B cell (primary cell): Measurements from ENCODE around the gene HOXB9. TPM values are rescaled to one million over a fixed set of nuclear protein-coding genes. Genes with fewer than 3 reads are reported as not detected.

Experiments used
- ATAC-seq: fragments of 200-7000 bp; cut with Tn5 transposase; one replicate; pipeline ENCODE4 v1.10.0; 2021; ENCODE audit warnings: low read depth, mild to moderate bottlenecking, moderate number of reproducible peaks, moderate library complexity
- CTCF ChIA-PET: fragments of 350-600 bp; sonication (Branson Sonifier 250); formaldehyde crosslinking; loops from one replicate; lab custom pipeline; 2021; ENCODE audit warnings: antibody characterized with exemption, inconsistent platforms; lab: Charles Lee
- POLR2A ChIA-PET: fragments of 350-600 bp; sonication (Branson Sonifier 250); formaldehyde crosslinking; loops from one replicate; lab custom pipeline; 2021; ENCODE audit warnings: antibody characterized with exemption; lab: Charles Lee
- DNase-seq: peaks from one replicate; pipeline ENCODE4 v3.0.0; 2013
- H2AFZ ChIP-seq: 2 replicates; pipeline ENCODE4 v1.6.1; 2012; ENCODE audit warnings: mild to moderate bottlenecking, low read depth, low read length; ENCODE audit not compliant: insufficient read depth, poor library complexity, severe bottlenecking
- H3K27ac ChIP-seq, 2 donors: 1 replicate in 1 of 2; 2 replicates in 1 of 2; pipeline ENCODE4 v1.5.1; 2012 to 2013; ENCODE audit warnings: low read length in 2 of 2, mild to moderate bottlenecking in 2 of 2, moderate library complexity in 1 of 2
- H3K27me3 ChIP-seq, 4 experiments: fragments of 200-600 bp in 1 of 4; sonication (generic) in 1 of 4; replicated peaks in 1 of 4; 1 replicate in 2 of 4; 2 replicates in 2 of 4; pipeline versions ENCODE4 v1.6.1 to v1.7.0; 2013 to 2016; ENCODE audit warnings: low read length in 3 of 4, mild to moderate bottlenecking in 2 of 4, mixed read lengths in 1 of 4, moderate library complexity in 1 of 4; ENCODE audit not compliant: insufficient read depth in 4 of 4, control insufficient read depth in 3 of 4; ENCODE audit errors: control extremely low read depth in 1 of 4
- H3K36me3 ChIP-seq, 2 experiments: replicated peaks in 1 of 2; 1 replicate in 1 of 2; 2 replicates in 1 of 2; pipeline versions ENCODE4 v1.6.1 to v1.7.1; 2013; ENCODE audit warnings: low read length in 1 of 2; ENCODE audit not compliant: insufficient read depth in 2 of 2, control insufficient read depth in 1 of 2; ENCODE audit errors: control extremely low read depth in 1 of 2, extremely low read depth in 1 of 2
- H3K4me1 ChIP-seq, 2 donors: fragments of 200-600 bp in 1 of 2; sonication (generic) in 1 of 2; 1 replicate in 1 of 2; 2 replicates in 1 of 2; pipeline versions ENCODE4 v1.5.1 to v1.6.1; 2013 to 2017; ENCODE audit warnings: low read length in 2 of 2; ENCODE audit not compliant: control insufficient read depth in 2 of 2, insufficient read depth in 2 of 2
- H3K4me2 ChIP-seq: replicated peaks from 2 replicates; pipeline ENCODE3; 2012; ENCODE audit warnings: mild to moderate bottlenecking, low read depth, low read length; ENCODE audit not compliant: poor library complexity, severe bottlenecking
- H3K4me3 ChIP-seq, 5 experiments: fragments of 200-600 bp in 1 of 5; sonication (generic) in 1 of 5; 1 replicate in 3 of 5; 2 replicates in 2 of 5; pipeline versions ENCODE4 v1.5.1 to v1.7.0; 2011 to 2016; ENCODE audit warnings: low read length in 4 of 5, mild to moderate bottlenecking in 4 of 5, low read depth in 2 of 5, control low read depth in 1 of 5, moderate library complexity in 1 of 5; ENCODE audit not compliant: insufficient read depth in 1 of 5; ENCODE audit errors: control extremely low read depth in 1 of 5, extremely low read depth in 1 of 5
- H3K79me2 ChIP-seq: fragments of 200-600 bp; sonication (generic); one replicate; pipeline ENCODE4 v1.6.0; 2016; ENCODE audit warnings: low read length; ENCODE audit not compliant: control insufficient read depth, insufficient read depth
- H3K9ac ChIP-seq: fragments of 200-600 bp; sonication (generic); 2 replicates; pipeline ENCODE4 v1.6.1; 2017; ENCODE audit warnings: mild to moderate bottlenecking, low read length, moderate library complexity
- H3K9me3 ChIP-seq, 3 donors: one replicate each; pipeline versions ENCODE4 v1.6.1 to v1.7.1; 2013; ENCODE audit warnings: low read length in 2 of 3; ENCODE audit not compliant: control insufficient read depth in 2 of 3, insufficient read depth in 1 of 3; ENCODE audit errors: control extremely low read depth in 1 of 3
- H4K20me1 ChIP-seq: 2 replicates; pipeline ENCODE4 v1.6.0; 2012; ENCODE audit warnings: mild to moderate bottlenecking, low read length; ENCODE audit not compliant: insufficient read depth, control insufficient read depth, poor library complexity, severe bottlenecking
- H3K27ac Mint-ChIP-seq: one replicate; pipeline ENCODE4 v1.8.0; 2021; ENCODE audit warnings: mixed read lengths
- H3K27me3 Mint-ChIP-seq: one replicate; pipeline ENCODE4 v1.8.0; 2021; ENCODE audit warnings: mixed read lengths
- H3K4me1 Mint-ChIP-seq: one replicate; pipeline ENCODE4 v1.8.0; 2021; ENCODE audit warnings: mixed read lengths
- H3K4me3 Mint-ChIP-seq: one replicate; pipeline ENCODE4 v1.8.0; 2021; ENCODE audit warnings: mixed read lengths
- H3K9me3 Mint-ChIP-seq: one replicate; pipeline ENCODE4 v1.8.0; 2022; ENCODE audit warnings: mixed read lengths; ENCODE audit not compliant: insufficient read depth
- EZH2 ChIP-seq: IDR thresholded peaks from 2 replicates; pipeline ENCODE4 v1.6.1; 2012; ENCODE audit warnings: borderline replicate concordance, low read depth, mild to moderate bottlenecking, moderate library complexity, low read length; ENCODE audit not compliant: insufficient read depth, poor library complexity, severe bottlenecking
- WGBS: methylation state at CpG from one replicate; pipeline ENCODE4 v1.1.5; 2013; ENCODE audit warnings: missing lambda C conversion rate; ENCODE audit not compliant: insufficient coverage; 5-methylcytosine and 5-hydroxymethylcytosine counted together
- intact Hi-C: fragments of 100-400 bp; cut with micrococcal nuclease; formaldehyde crosslinking; loops from one replicate; pipeline ENCODE4 v1.10.0; 2022
- polyA plus RNA-seq: library from polyadenylated mRNA; depleted of rRNA; stranded (reverse); fragments of >200 nt; gene quantifications from 2 replicates; pipeline ENCODE4 v1.2.3, GENCODE V29; 2012
- total RNA-seq, 2 donors: library from RNA; stranded (reverse); fragments of 120-200 nt in 1 of 2; gene quantifications; 1 replicate in 1 of 2; 2 replicates in 1 of 2; pipeline versions ENCODE4 v1.2.3 to v1.2.4, GENCODE V29; 2013 to 2022
- TF ChIP-seq, protein P1 (sequence below): fragments of 200-600 bp; IDR thresholded peaks from one replicate; pipeline ENCODE4 v1.8.0; 2022; ENCODE audit warnings: antibody characterized with exemption, mild to moderate bottlenecking

HOXB9 gene
- total and polyA plus RNA-seq, 2 donors (not counting 1 experiment from before 2014, with no cell fraction given) = 0.07 TPM; not detected in 1

DNA sequence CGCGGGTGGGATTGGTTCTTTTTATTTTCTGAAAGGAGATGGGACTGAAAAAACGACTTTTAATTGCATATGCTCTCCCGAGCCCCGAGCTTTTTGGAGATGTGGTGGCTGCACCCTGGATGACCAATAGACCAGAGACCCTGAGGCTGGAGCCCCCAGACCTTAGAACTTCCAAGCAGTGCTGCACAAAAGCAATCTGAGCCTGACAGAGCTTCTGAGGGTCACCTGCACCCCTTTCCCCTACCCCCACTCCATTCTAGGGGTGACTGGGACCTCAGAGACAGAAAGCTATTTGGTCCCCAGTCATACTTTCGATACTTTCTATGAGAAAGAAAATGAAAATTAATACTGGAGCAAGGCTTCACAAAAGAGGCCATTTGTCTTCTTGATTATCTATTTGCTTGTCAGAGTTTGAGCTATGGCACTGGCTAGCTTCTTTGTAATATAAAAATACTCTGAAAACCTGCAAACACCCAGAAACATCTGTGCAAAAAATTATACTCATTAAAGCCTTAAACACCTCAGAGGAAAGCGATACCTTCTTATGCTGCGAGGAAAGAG is 51.6 kb downstream of the HOXB9 start:
- intact Hi-C loops = loop anchor here (5.0 kb wide), 1 partner anchor 38 kb away; the partner anchor contains the start of gene HOXB7
- Histone ChIP-seq H3K9me3 (peaks cover 0 to 14% (median 0%) of the 10 kb centered on the region in 3 donors), H3K4me1 (peaks cover 27 to 30% of the 10 kb centered on the region in 2 donors), H3K79me2 (no peaks in the 10 kb centered on the region), H3K27ac (no peak overlapping the region), H3K9ac (no peak overlapping the region), H4K20me1 (no peaks in the 10 kb centered on the region), H3K4me3 (no peak overlapping the region), H3K4me2 (no peak overlapping the region), H2AFZ (no peak overlapping the region), H3K27me3 (peaks cover 0 to 43% (median 19%) of the 10 kb centered on the region in 4 experiments), H3K36me3 (no peaks in the 10 kb centered on the region)
- ChIA-PET CTCF (interaction anchor here (1.0 to 1.2 kb wide), 2 partner anchors 19 to 225 kb away, joined by 3 to 4 read pairs; partner anchors contain the start of gene HOXB5), POLR2A (no interaction called here)
- WGBS = 92% methylated on average over 6 of the region's 8 CpGs
- H3K27ac Mint-ChIP-seq = no peak overlapping the region
- no peak for DNase-seq
- H3K4me3 Mint-ChIP-seq = no peak overlapping the region
- H3K4me1 Mint-ChIP-seq = peaks cover 28% of the 10 kb centered on the region
- ATAC-seq = no peak
- H3K27me3 Mint-ChIP-seq = peaks cover 17% of the 10 kb centered on the region
- TF ChIP-seq EZH2 = no peak
- TF ChIP-seq, protein P1, sequence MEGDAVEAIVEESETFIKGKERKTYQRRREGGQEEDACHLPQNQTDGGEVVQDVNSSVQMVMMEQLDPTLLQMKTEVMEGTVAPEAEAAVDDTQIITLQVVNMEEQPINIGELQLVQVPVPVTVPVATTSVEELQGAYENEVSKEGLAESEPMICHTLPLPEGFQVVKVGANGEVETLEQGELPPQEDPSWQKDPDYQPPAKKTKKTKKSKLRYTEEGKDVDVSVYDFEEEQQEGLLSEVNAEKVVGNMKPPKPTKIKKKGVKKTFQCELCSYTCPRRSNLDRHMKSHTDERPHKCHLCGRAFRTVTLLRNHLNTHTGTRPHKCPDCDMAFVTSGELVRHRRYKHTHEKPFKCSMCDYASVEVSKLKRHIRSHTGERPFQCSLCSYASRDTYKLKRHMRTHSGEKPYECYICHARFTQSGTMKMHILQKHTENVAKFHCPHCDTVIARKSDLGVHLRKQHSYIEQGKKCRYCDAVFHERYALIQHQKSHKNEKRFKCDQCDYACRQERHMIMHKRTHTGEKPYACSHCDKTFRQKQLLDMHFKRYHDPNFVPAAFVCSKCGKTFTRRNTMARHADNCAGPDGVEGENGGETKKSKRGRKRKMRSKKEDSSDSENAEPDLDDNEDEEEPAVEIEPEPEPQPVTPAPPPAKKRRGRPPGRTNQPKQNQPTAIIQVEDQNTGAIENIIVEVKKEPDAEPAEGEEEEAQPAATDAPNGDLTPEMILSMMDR = no peak
- H3K9me3 Mint-ChIP-seq = no peaks in the 10 kb centered on the region

DNA sequence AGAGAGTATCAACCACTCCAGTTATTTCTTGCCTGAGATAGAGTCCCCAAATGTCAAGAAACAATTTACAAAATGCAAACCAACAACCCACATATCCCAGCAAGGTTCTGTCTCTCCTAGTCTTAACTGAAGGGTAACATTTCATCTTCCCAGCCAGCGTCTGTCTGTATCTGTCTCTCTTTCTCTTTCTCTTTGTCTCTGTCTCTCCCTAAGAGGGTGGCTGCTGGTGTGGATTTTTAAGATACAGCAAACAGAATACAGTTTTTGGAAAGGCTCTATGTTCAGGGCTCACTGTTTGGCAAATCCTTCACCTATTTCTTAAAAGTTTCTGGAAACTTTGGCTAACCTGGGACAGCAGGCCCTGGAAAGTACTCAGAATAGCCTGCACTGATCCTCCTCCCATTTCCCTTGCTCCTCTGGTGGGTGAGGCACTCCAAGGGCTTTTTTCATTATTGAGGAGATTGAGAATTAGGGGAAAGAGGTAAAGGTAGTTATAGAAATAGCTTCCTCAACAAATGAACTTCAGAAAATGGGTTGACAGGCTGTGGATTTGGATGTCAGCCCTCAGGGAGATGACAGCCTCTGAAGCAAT is 54.2 kb downstream of the HOXB9 start:
- Histone ChIP-seq H3K9ac (no peak overlapping the region), H3K4me3 (no peak overlapping the region), H3K79me2 (no peaks in the 10 kb centered on the region), H3K9me3 (peaks cover 0 to 10% (median 0%) of the 10 kb centered on the region in 3 donors), H3K36me3 (no peaks in the 10 kb centered on the region), H3K27ac (no peak overlapping the region), H2AFZ (no peak overlapping the region), H4K20me1 (no peaks in the 10 kb centered on the region), H3K4me1 (peaks cover 15 to 20% of the 10 kb centered on the region in 2 donors), H3K4me2 (no peak overlapping the region), H3K27me3 (peaks cover 0 to 47% (median 23%) of the 10 kb centered on the region in 4 experiments)
- ATAC-seq = no peak
- peaks cover 16% of the 10 kb centered on the region for H3K4me1 Mint-ChIP-seq
- peaks cover 18% of the 10 kb centered on the region for H3K27me3 Mint-ChIP-seq
- H3K9me3 Mint-ChIP-seq = no peaks in the 10 kb centered on the region
- TF ChIP-seq EZH2 = no peak
- TF ChIP-seq, protein P1 = no peak
- intact Hi-C loops = no loop called here
- no CpG with 5 or more reads among the region's 1 CpG for WGBS
- ChIA-PET POLR2A (interaction anchor here (0.7 kb wide), 1 partner anchor 41 kb away, joined by 3 read pairs; no protein-coding TSS in a partner anchor), CTCF (interaction anchor here (0.5 kb wide), 1 partner anchor 740 kb away, joined by 3 read pairs; no protein-coding TSS in a partner anchor)
- no peak for DNase-seq
- H3K27ac Mint-ChIP-seq = no peak overlapping the region
- no peak overlapping the region for H3K4me3 Mint-ChIP-seq
